ENCODE results near the gene WDCP.
"Not testable (repeated sequence)": the region's sequence is repeated elsewhere in the genome, so short reads cannot be mapped to it uniquely, and the experiment has no call there.

The WDCP gene

DNA sequence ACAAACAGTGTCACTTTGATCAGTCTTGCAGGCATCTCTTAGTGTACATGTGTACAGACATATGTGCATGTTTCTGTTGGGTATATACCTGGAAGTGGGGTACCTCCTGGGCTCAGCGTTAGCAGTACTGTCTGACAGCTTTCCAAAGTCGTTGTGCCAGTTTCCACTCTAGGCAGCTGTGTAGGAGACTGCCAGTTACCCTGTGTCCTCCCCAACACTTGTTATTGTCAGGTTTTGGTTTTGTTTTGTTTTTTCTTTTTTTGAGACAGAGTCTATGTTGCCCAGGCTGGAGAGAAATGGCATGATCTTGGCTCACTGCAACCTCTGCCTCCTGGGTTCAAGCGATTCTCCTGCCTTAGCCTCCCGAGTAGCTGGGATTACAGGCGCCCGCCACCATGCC lies 8.6 kb upstream of the WDCP start:
- no peak for DNase-seq (ENCODE audit: insufficient read length)
- no peak for FAIRE-seq
- no peak for TF ChIP-seq TAF1 (IDR thresholded peaks at IDR 0.05; ENCODE audit: borderline replicate concordance, low read depth, low read length)
- TF ChIP-seq POLR2AphosphoS5 (IDR thresholded peaks at IDR 0.05; ENCODE audit: low read depth, low read length): no peak
- no peak for TF ChIP-seq POLR2A (IDR thresholded peaks at IDR 0.05; ENCODE audit: low read depth, low read length)

GRCh38 chr2:24054366-24055010 lies 7.3 kb upstream of the WDCP start:
- DNase-seq (ENCODE audit: insufficient read length): no peak
- TF ChIP-seq TAF1 (IDR thresholded peaks at IDR 0.05; ENCODE audit: borderline replicate concordance, low read depth, low read length) (no peak), POLR2AphosphoS5 (IDR thresholded peaks at IDR 0.05; ENCODE audit: low read depth, low read length) (no peak), POLR2A (IDR thresholded peaks at IDR 0.05; ENCODE audit: low read depth, low read length) (no peak)
- FAIRE-seq: no peak

- TF ChIP-seq TAF1 (IDR thresholded peaks at IDR 0.05; ENCODE audit: borderline replicate concordance, low read depth, low read length) (no peak), POLR2A (IDR thresholded peaks at IDR 0.05; ENCODE audit: low read depth, low read length) (no peak), POLR2AphosphoS5 (IDR thresholded peaks at IDR 0.05; ENCODE audit: low read depth, low read length) (no peak)
- FAIRE-seq (no peak), DNase-seq (ENCODE audit: insufficient read length) (no peak)
Measured at GRCh38 chr2:24052951-24053350, 5.8 kb upstream of the WDCP start.

DNA sequence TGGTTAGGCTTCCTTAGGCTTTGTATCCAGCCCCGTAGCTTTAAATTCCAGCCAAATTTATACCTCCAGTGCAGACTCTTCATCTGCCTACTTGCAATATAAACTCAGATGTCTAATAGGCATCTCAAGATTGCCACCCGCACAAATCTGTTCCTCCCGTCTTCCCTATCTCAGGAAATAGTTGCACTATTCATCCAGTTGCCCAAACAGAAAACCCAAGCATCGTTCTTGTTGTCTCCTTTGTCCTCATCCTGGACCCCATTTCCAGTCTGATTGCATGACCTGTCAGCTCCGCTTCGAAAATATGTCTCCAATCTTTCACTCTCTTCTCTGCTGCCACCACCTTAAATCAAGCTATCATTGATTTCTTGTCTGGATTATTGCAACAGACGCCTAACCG lies 4.6 kb upstream of the WDCP start:
- FAIRE-seq (no peak), DNase-seq (ENCODE audit: insufficient read length) (no peak)
- TF ChIP-seq TAF1 (IDR thresholded peaks at IDR 0.05; ENCODE audit: borderline replicate concordance, low read depth, low read length) (no peak), POLR2AphosphoS5 (IDR thresholded peaks at IDR 0.05; ENCODE audit: low read depth, low read length) (no peak), POLR2A (IDR thresholded peaks at IDR 0.05; ENCODE audit: low read depth, low read length) (no peak)

DNA sequence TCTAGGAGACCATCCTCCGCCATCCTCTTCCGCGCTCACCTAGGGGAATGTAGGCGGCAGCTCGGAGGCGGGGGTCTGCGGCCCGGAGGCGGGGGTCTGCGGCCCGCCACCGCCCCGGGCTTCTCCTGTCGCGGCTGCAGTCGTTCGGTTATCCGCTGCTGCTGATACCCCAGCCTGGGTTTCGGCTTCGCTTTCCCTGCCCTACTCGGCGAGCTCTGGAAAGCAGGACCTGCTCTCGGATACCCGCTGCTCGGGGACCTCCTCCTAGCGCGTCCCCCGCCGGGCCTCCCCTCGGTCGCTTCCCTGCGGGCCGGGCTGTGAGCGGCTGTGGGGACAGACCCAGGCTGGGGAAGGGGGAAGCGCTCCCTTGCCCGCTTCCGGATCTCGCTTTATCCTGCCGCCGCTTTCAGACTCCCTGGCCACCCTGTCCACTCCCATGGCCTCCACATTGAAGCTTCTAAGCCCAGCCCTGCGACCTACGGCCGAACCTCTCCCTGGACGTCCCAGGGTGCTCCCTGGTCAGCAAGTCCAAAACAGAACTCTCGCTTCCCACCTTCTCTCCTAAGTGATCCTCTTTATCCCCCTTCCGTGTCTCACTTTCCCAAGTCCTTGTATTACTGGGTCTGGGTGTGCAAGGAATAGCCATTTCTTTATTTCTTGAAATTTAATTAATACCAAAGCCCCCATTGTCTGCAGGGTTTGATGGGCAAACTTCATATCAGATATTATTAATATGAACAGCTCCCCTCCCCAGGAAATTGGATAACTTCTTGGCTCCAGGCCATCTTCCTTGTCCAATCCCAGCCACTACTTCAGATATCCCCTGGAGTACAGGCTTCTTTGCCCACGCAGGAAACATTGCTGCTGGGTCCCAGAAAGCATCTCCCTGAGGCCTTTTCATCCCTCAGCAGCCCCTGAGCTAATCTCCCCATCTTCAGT lies 3.1 kb upstream of the WDCP start:
- FAIRE-seq (no peak), DNase-seq (ENCODE audit: insufficient read length) (no peak)
- no peak for TF ChIP-seq TAF1 (IDR thresholded peaks at IDR 0.05; ENCODE audit: borderline replicate concordance, low read depth, low read length)
- no peak for TF ChIP-seq POLR2AphosphoS5 (IDR thresholded peaks at IDR 0.05; ENCODE audit: low read depth, low read length)
- no peak for TF ChIP-seq POLR2A (IDR thresholded peaks at IDR 0.05; ENCODE audit: low read depth, low read length)

DNA sequence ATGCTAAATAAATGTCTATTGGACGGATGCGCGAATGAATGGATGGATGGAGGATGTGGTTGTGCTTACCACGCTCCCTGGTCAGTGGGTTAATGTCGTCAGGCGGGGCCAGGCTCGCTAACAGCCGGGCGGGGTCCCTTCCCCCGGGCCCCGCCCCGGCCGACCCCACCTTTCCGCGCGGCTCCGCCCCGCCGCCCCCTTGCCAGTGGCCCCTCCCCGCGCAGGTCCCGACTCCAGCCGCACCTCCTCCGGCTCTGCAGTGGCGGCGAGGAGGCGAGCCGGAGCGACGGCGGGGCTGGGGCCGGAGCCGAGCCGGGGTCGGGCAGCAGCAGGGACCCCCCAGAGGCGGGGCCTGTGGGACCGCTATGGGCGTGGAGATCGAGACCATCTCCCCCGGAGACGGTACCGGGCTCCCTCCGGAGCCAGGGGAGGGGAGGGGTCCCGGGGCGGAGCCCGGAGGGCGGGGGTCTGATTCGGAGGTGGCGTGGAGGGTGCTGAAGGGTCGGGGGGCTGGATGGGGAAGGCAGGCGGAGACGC lies 2.4 kb upstream of the WDCP start, which contains the start of gene FKBP1B:
TSS of gene FKBP1B (plus strand) at position 257 of the 537 bp plus-strand sequence. CDS start at position 366, 109 bp downstream.
- peak; percentile 75 for FAIRE-seq
- peak; percentile 34 for DNase-seq (ENCODE audit: insufficient read length)

DNA sequence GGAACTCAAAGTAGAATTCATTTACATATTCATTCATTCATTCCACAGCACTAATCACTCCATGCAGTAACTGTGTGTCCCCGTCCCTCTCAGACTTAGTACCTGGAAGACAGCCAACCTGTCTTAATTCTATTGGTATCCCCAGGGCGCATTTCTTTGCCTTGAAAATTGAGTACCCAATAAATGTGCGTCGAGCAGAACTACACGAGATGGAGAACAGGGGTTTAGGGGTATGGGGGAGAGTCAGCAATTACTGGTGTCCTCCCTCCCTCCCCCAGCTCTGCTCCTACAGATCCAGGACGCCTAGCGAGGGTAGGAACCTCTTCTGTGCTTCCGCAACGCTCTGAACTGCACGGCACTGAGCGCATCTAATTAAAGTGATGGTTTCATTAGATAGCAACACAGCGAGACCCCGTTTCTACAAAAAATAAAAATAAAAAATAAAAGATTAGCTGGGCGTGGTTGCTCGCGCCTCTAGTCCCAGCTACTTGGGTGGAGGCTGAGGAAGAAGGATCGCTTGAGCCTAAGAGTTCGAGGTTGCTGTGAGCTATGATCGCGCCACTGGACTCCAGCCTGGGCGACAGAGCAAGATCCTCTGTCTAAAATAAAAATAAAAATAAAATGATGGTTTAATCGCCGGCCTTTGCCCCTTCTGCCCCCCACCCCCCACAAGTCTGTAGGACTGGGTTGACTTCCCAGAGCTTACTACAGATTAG lies 1.7 kb upstream of the WDCP start:
- TF ChIP-seq POLR2AphosphoS5 (IDR thresholded peaks at IDR 0.05; ENCODE audit: low read depth, low read length): no peak
- no peak for TF ChIP-seq POLR2A (IDR thresholded peaks at IDR 0.05; ENCODE audit: low read depth, low read length)
- no peak for TF ChIP-seq TAF1 (IDR thresholded peaks at IDR 0.05; ENCODE audit: borderline replicate concordance, low read depth, low read length)
- DNase-seq (ENCODE audit: insufficient read length): no peak
- FAIRE-seq: no peak

More for the DNA sequence above, 2.4 kb upstream of the WDCP start, which contains the start of gene FKBP1B:
- TF ChIP-seq POLR2AphosphoS5 (IDR thresholded peaks at IDR 0.05; ENCODE audit: low read depth, low read length) (no peak), TAF1 (IDR thresholded peaks at IDR 0.05; ENCODE audit: borderline replicate concordance, low read depth, low read length) (no peak), POLR2A (IDR thresholded peaks at IDR 0.05; ENCODE audit: low read depth, low read length) (no peak)

DNA sequence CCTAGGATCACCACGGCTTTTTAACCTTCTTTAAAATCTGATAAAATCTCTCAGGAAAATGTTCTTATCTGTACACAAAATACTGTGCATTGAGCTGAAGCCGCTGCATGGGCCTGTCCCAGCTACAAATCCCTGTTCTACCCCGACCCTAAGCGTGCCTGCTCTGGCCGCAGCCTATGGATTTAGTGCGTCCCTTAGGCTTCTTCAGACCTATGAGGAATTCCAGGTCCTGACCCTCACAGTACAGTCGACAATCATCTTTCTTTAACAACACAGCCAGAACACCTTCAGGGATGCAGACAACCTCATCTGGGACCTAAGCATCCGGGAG lies 477 bp upstream of the WDCP start:
- no peak for FAIRE-seq
- DNase-seq (ENCODE audit: insufficient read length): no peak
- TF ChIP-seq POLR2A (IDR thresholded peaks at IDR 0.05; ENCODE audit: low read depth, low read length) (no peak), TAF1 (IDR thresholded peaks at IDR 0.05; ENCODE audit: borderline replicate concordance, low read depth, low read length) (no peak), POLR2AphosphoS5 (IDR thresholded peaks at IDR 0.05; ENCODE audit: low read depth, low read length) (no peak)

DNA sequence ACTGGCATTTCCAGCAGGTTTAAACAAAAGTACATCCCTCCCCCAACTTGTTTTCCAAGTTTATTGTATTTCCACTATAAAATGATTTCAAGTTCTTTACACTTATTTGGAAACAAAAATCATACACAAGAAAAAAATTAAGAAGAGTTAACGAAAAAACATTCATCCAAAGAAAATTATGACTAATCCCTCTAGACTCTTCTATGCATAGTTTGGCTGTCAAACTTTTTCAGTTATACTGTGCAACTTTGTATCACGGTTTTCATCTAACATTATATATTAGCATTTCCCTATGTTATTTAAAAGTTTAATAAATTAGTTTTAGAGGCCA lies 627 bp downstream of the WDCP start:
- DNase-seq (ENCODE audit: insufficient read length): no peak
- FAIRE-seq: no peak
- TF ChIP-seq TAF1 (IDR thresholded peaks at IDR 0.05; ENCODE audit: borderline replicate concordance, low read depth, low read length): no peak
- TF ChIP-seq POLR2AphosphoS5 (IDR thresholded peaks at IDR 0.05; ENCODE audit: low read depth, low read length): no peak
- TF ChIP-seq POLR2A (IDR thresholded peaks at IDR 0.05; ENCODE audit: low read depth, low read length): no peak

GRCh38 chr2:24045511-24046508 lies 1.4 kb downstream of the WDCP start:
- DNase-seq (ENCODE audit: insufficient read length) (no peak), FAIRE-seq (no peak)
- TF ChIP-seq TAF1 (IDR thresholded peaks at IDR 0.05; ENCODE audit: borderline replicate concordance, low read depth, low read length) (no peak), POLR2AphosphoS5 (IDR thresholded peaks at IDR 0.05; ENCODE audit: low read depth, low read length) (no peak), POLR2A (IDR thresholded peaks at IDR 0.05; ENCODE audit: low read depth, low read length) (no peak)

- FAIRE-seq; DNase-seq (ENCODE audit: insufficient read length): not testable (repeated sequence)
Measured at GRCh38 chr2:24043133-24043532, 4.1 kb downstream of the WDCP start.

Data from GM12892 (cell line).